Liver (tissue), 3 donors: Measurements from ENCODE around the gene TAOK2.

ENCODE experiments used
- CTCF ChIP-seq: fragments of 150-350 bp; IDR thresholded peaks from 2 replicates; pipeline ENCODE4 v1.5.1; 2017; ENCODE audit warnings: improper control_type of control experiment, low read depth, low read length; ENCODE audit not compliant: missing input control
- RAD21 ChIP-seq, 2 donors: IDR thresholded peaks; 2 replicates each; pipeline ENCODE4 v1.6.1; 2016; ENCODE audit warnings: antibody characterized with exemption in 2 of 2, mild to moderate bottlenecking in 2 of 2
- donor health status: healthy.
- donor health status: healthy.

GRCh38 chr16:29994600-29995323 is 21.1 kb downstream of the TAOK2 start:
- TF ChIP-seq CTCF (no peak), RAD21 (IDR thresholded peaks at IDR 0.05) (no peak)
